ENCODE data around the gene ADAMTSL5. TPM values are rescaled to one million over a fixed set of nuclear protein-coding genes. Genes with fewer than 3 reads are reported as not detected.

ADAMTSL5 gene
- total RNA-seq, 1 experiment from 2014 or later = 9.6 TPM

GRCh38 chr19:1465191-1466016 is 47.4 kb downstream of the ADAMTSL5 start:
- peaks cover 6% of the 10 kb centered on the region for H3K36me3 Mint-ChIP-seq (ENCODE audit: insufficient read depth, unreplicated experiment)
- no peak overlapping the region for H3K4me3 Mint-ChIP-seq (ENCODE audit: low read depth, unreplicated experiment)
- H3K27ac Mint-ChIP-seq (ENCODE audit: unreplicated experiment) = no peak overlapping the region
- no peaks in the 10 kb centered on the region for H3K9me3 Mint-ChIP-seq (ENCODE audit: low read depth, unreplicated experiment)
- TF ChIP-seq CTCF (IDR thresholded peaks at IDR 0.05; ENCODE audit: unreplicated experiment) = no peak
- H3K27me3 Mint-ChIP-seq (ENCODE audit: unreplicated experiment) = no peaks in the 10 kb centered on the region
- intact Hi-C loops (cut with micrococcal nuclease; ENCODE audit: unreplicated experiment) = no loop called here
- no peaks in the 10 kb centered on the region for H3K4me1 Mint-ChIP-seq (ENCODE audit: low read depth, unreplicated experiment)
- BruUV-seq (replicated peaks) = no TSS peak
- CTCF ChIA-PET = interaction anchor here (0.6 kb wide), 1 partner anchor 54 kb away, joined by 6 read pairs; no protein-coding TSS in a partner anchor
- no peak for DNase-seq

- no peak for TF ChIP-seq CTCF (IDR thresholded peaks at IDR 0.05; ENCODE audit: unreplicated experiment)
- Mint-ChIP-seq H3K9me3 (ENCODE audit: low read depth, unreplicated experiment) (no peaks in the 10 kb centered on the region), H3K27me3 (ENCODE audit: unreplicated experiment) (peaks cover 26% of the 10 kb centered on the region), H3K4me1 (ENCODE audit: low read depth, unreplicated experiment) (no peaks in the 10 kb centered on the region), H3K36me3 (ENCODE audit: insufficient read depth, unreplicated experiment) (peaks cover 9% of the 10 kb centered on the region), H3K27ac (ENCODE audit: unreplicated experiment) (no peak overlapping the region), H3K4me3 (ENCODE audit: low read depth, unreplicated experiment) (no peak overlapping the region)
- intact Hi-C loops (cut with micrococcal nuclease; ENCODE audit: unreplicated experiment) = no loop called here
- no peak for DNase-seq
- BruUV-seq (replicated peaks) = no TSS peak
- CTCF ChIA-PET = interaction anchor here (0.7 kb wide), 2 partner anchors 30 to 81 kb away, joined by 3 to 6 read pairs; no protein-coding TSS in a partner anchor
These were observed 51.0 kb downstream of the ADAMTSL5 start for GRCh38 chr19:1461862-1462261.

GRCh38 chr19:1460033-1460995 is 52.5 kb downstream of the ADAMTSL5 start:
- Mint-ChIP-seq H3K9me3 (ENCODE audit: low read depth, unreplicated experiment) (no peaks in the 10 kb centered on the region), H3K4me3 (ENCODE audit: low read depth, unreplicated experiment) (no peak overlapping the region), H3K36me3 (ENCODE audit: insufficient read depth, unreplicated experiment) (peaks cover 19% of the 10 kb centered on the region), H3K27me3 (ENCODE audit: unreplicated experiment) (peaks cover 36% of the 10 kb centered on the region), H3K27ac (ENCODE audit: unreplicated experiment) (no peak overlapping the region), H3K4me1 (ENCODE audit: low read depth, unreplicated experiment) (no peaks in the 10 kb centered on the region)
- intact Hi-C loops (cut with micrococcal nuclease; ENCODE audit: unreplicated experiment) = no loop called here
- CTCF ChIA-PET = no interaction called here
- no peak for TF ChIP-seq CTCF (IDR thresholded peaks at IDR 0.05; ENCODE audit: unreplicated experiment)
- no TSS peak for BruUV-seq (replicated peaks)
- no peak for DNase-seq

GRCh38 chr19:1459479-1459878 is 53.3 kb downstream of the ADAMTSL5 start:
- intact Hi-C loops (cut with micrococcal nuclease; ENCODE audit: unreplicated experiment) = no loop called here
- peaks cover 20% of the 10 kb centered on the region for H3K36me3 Mint-ChIP-seq (ENCODE audit: insufficient read depth, unreplicated experiment)
- peaks cover 42% of the 10 kb centered on the region for H3K27me3 Mint-ChIP-seq (ENCODE audit: unreplicated experiment)
- no peaks in the 10 kb centered on the region for H3K4me1 Mint-ChIP-seq (ENCODE audit: low read depth, unreplicated experiment)
- no peak overlapping the region for H3K4me3 Mint-ChIP-seq (ENCODE audit: low read depth, unreplicated experiment)
- no TSS peak for BruUV-seq (replicated peaks)
- DNase-seq = no peak
- no peaks in the 10 kb centered on the region for H3K9me3 Mint-ChIP-seq (ENCODE audit: low read depth, unreplicated experiment)
- no peak overlapping the region for H3K27ac Mint-ChIP-seq (ENCODE audit: unreplicated experiment)
- no peak for TF ChIP-seq CTCF (IDR thresholded peaks at IDR 0.05; ENCODE audit: unreplicated experiment)
- CTCF ChIA-PET = no interaction called here
